Suprapubic skin (tissue), 4 donors: ENCODE data around the gene TMCC1.

Experiments used
- EP300 ChIP-seq: sonication (generic); formaldehyde crosslinking; IDR thresholded peaks from one replicate; pipeline ENCODE4 v1.6.1; 2017; ENCODE audit warnings: antibody characterized with exemption
- POLR2A ChIP-seq, 2 donors: fragments of 450-650 bp; IDR thresholded peaks; one replicate each; pipeline ENCODE4 v1.6.1; 2017; ENCODE audit warnings: antibody characterized with exemption in 2 of 2, mild to moderate bottlenecking in 2 of 2, moderate library complexity in 2 of 2
- POLR2AphosphoS5 ChIP-seq, 3 donors: sonication (generic); formaldehyde crosslinking; IDR thresholded peaks; one replicate each; pipeline ENCODE4 v1.6.1; 2017; ENCODE audit warnings: antibody characterized with exemption in 3 of 3
- TF ChIP-seq, protein P1 (sequence below), 2 donors: fragments of 200-600 bp in 1 of 2; fragments of 450-650 bp in 1 of 2; sonication (generic) in 1 of 2; IDR thresholded peaks; one replicate each; pipeline ENCODE4 v1.5.1; 2016 to 2019; ENCODE audit warnings: antibody characterized with exemption in 2 of 2, mild to moderate bottlenecking in 1 of 2, moderate library complexity in 1 of 2

DNA sequence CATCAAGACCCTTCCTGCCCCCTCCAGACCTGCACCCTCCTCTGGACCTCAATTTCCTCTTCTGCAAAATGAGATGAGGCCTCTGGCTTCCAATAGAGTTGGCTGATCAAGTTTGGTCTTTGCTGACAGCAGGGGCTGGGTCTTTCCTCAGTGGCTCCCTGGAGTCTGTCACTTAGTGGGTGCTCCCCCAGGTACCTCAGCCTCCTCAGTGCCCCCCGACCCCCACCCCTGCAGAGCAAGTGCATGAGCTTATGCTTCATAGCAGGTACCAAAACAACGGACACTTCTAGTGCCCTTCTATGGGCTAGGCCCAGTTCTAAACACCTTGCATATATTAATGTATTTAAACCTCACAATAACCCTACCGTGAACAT is 280.2 kb downstream of the TMCC1 start:
- TF ChIP-seq POLR2AphosphoS5 (IDR thresholded peaks at IDR 0.05) = no peak
- TF ChIP-seq, protein P1, sequence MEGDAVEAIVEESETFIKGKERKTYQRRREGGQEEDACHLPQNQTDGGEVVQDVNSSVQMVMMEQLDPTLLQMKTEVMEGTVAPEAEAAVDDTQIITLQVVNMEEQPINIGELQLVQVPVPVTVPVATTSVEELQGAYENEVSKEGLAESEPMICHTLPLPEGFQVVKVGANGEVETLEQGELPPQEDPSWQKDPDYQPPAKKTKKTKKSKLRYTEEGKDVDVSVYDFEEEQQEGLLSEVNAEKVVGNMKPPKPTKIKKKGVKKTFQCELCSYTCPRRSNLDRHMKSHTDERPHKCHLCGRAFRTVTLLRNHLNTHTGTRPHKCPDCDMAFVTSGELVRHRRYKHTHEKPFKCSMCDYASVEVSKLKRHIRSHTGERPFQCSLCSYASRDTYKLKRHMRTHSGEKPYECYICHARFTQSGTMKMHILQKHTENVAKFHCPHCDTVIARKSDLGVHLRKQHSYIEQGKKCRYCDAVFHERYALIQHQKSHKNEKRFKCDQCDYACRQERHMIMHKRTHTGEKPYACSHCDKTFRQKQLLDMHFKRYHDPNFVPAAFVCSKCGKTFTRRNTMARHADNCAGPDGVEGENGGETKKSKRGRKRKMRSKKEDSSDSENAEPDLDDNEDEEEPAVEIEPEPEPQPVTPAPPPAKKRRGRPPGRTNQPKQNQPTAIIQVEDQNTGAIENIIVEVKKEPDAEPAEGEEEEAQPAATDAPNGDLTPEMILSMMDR (IDR thresholded peaks at IDR 0.05) = no peak
- TF ChIP-seq POLR2A (IDR thresholded peaks at IDR 0.05) = no peak
- no peak for TF ChIP-seq EP300
